Left lung (tissue), 10 donors: ENCODE results near the gene HIBADH. TPM values are rescaled to one million over a fixed set of nuclear protein-coding genes. Genes with fewer than 3 reads are reported as not detected.

Experiments used
- ATAC-seq: fragments of 200-7000 bp; cut with Tn5 transposase; one replicate; pipeline ENCODE4 v1.9.1; 2020; ENCODE audit warnings: moderate library complexity
- DNase-seq, 4 donors: peaks; one replicate each; pipeline ENCODE4 v3.0.0-alpha.2; 2013 to 2020
- H3K27ac ChIP-seq, 2 donors: fragments of 200-600 bp; sonication (generic) in 1 of 2; one replicate each; pipeline versions ENCODE4 v1.5.0 to v1.8.0; 2020 to 2021
- H3K27me3 ChIP-seq, 2 donors: fragments of 200-600 bp; sonication (generic) in 1 of 2; one replicate each; pipeline versions ENCODE4 v1.5.0 to v1.8.0; 2020 to 2021
- H3K36me3 ChIP-seq, 2 donors: fragments of 200-600 bp; sonication (generic) in 1 of 2; one replicate each; pipeline versions ENCODE4 v1.5.0 to v1.8.0; 2020 to 2021
- H3K4me1 ChIP-seq, 2 donors: fragments of 200-600 bp; one replicate each; pipeline ENCODE4 v1.8.0; 2021
- H3K4me3 ChIP-seq, 2 donors: fragments of 200-600 bp; sonication (generic) in 1 of 2; one replicate each; pipeline versions ENCODE4 v1.5.0 to v1.8.0; 2020 to 2021; ENCODE audit warnings: mild to moderate bottlenecking in 1 of 2
- H3K9me3 ChIP-seq, 2 donors: fragments of 200-600 bp; sonication (generic) in 1 of 2; one replicate each; pipeline versions ENCODE4 v1.5.0 to v1.8.0; 2020 to 2021
- intact Hi-C, 2 donors: fragments of 100-400 bp; cut with DNase I; formaldehyde crosslinking; loops; one replicate each; pipeline versions ENCODE4 v1.11.2 to v1.14.2; 2022
- polyA plus RNA-seq, 6 donors: library from polyadenylated mRNA; unstranded; fragments of 120-200 nt; gene quantifications; one replicate each; pipeline ENCODE4 v1.2.1, GENCODE V29; 2013; ENCODE audit not compliant: insufficient read length in 6 of 6
- total RNA-seq, 2 donors: library from RNA; stranded (reverse); fragmentation: NEBNext Ultra II Directional; extraction: Animal tissue kit (Norgen Biotek cat#: 25700); gene quantifications; one replicate each; pipeline ENCODE4 v1.2.1, GENCODE V29; 2021
- TF ChIP-seq, protein P1 (sequence below), 2 donors: fragments of 200-600 bp; sonication (generic) in 1 of 2; IDR thresholded peaks; one replicate each; pipeline versions ENCODE4 v1.5.0 to v1.8.0; 2021; ENCODE audit warnings: antibody characterized with exemption in 2 of 2
- donor health status: DM: no; HTN: yes; CAD: no.
- donor health status: DM: no; HTN: no; CAD: no.

HIBADH gene
- total and polyA plus RNA-seq, 8 donors, result 20.8 to 63.3 (median 49.4) TPM

DNA sequence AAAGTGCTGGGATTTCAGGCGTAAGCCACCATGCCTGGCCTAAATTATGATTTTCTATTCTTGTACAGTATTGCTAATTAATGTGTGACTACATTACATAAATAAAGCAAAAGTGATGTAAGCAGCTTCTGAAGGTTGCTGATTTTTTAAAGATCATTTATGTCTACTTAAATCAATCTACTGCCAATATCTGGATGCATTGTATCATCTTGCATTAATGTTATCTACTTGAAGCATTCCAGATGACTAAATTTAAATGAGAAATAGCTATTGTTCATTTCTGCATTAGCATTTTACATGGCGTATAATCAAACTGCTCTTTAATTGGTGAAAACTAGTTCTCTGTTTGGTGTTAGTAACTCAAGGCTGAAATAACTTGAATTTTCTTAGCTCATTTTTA, 37.1 kb upstream of the HIBADH start:
- ATAC-seq (no peak), DNase-seq (no peak)
- Histone ChIP-seq H3K27ac (no peak overlapping the region), H3K36me3 (no peaks in the 10 kb centered on the region), H3K9me3 (no peaks in the 10 kb centered on the region), H3K27me3 (no peaks in the 10 kb centered on the region), H3K4me3 (no peak overlapping the region), H3K4me1 (peaks cover 0 to 19% of the 10 kb centered on the region in 2 donors)
- TF ChIP-seq, protein P1, sequence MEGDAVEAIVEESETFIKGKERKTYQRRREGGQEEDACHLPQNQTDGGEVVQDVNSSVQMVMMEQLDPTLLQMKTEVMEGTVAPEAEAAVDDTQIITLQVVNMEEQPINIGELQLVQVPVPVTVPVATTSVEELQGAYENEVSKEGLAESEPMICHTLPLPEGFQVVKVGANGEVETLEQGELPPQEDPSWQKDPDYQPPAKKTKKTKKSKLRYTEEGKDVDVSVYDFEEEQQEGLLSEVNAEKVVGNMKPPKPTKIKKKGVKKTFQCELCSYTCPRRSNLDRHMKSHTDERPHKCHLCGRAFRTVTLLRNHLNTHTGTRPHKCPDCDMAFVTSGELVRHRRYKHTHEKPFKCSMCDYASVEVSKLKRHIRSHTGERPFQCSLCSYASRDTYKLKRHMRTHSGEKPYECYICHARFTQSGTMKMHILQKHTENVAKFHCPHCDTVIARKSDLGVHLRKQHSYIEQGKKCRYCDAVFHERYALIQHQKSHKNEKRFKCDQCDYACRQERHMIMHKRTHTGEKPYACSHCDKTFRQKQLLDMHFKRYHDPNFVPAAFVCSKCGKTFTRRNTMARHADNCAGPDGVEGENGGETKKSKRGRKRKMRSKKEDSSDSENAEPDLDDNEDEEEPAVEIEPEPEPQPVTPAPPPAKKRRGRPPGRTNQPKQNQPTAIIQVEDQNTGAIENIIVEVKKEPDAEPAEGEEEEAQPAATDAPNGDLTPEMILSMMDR (IDR thresholded peaks at IDR 0.05), result no peak
- intact Hi-C loops, result no loop called here

DNA sequence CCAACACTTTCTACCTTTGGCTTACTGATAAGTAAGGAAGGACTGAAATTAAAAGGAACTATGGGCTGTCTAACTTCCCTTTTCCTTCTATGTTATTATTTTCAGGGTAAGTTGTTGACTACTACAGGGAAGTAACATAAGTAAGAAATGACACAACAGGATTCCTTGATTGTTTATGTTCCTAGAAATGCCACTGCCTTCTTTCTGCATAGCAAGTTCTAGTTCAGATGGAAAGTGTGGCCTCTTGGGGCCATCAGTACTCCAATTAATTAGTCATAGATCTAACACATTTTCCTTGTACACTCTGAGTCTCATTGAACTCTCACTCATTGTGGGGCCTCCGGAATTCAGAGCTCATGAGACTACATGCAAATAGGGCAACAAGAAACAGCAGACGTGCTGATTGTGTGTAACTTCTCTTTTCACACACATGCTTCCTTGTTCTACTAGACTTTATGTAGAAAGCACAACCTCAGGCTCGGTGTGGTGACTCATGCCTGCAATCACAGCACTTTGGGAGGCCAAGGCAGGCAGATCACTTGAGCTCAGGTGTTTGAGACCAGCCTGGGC, 35.3 kb upstream of the HIBADH start:
- DNase-seq (peak in 1 of 4 donors; percentile 72), ATAC-seq (peak; percentile 80)
- Histone ChIP-seq H3K9me3 (no peaks in the 10 kb centered on the region), H3K27me3 (no peaks in the 10 kb centered on the region), H3K27ac (peak overlapping the region; percentile 2 to 91), H3K4me3 (no peak overlapping the region), H3K36me3 (no peaks in the 10 kb centered on the region), H3K4me1 (peaks cover 0 to 24% of the 10 kb centered on the region in 2 donors)
- TF ChIP-seq, protein P1 (IDR thresholded peaks at IDR 0.05), result no peak
- intact Hi-C loops, result no loop called here

DNA sequence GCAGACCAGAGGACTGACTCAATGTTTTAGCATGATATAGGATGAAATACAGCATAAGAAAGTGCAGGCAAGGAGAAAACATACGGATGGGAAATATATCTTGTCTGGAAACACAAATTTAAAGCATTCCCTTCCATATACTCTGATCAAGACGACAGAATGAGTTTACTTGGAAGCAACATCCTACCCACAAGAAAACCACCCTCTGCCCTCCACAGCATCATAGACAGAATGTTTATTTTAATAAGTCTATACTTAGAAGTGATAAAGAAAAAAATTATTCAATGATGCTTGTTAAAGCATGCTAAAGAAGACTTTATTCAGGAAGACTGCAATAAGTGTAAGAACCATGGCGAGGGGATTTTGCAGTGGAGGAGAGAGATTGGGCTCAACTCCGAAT, 32.4 kb upstream of the HIBADH start:
- no peaks in the 10 kb centered on the region for H3K36me3 ChIP-seq
- no peak overlapping the region for H3K27ac ChIP-seq
- no peaks in the 10 kb centered on the region for H3K9me3 ChIP-seq
- H3K27me3 ChIP-seq, result no peaks in the 10 kb centered on the region
- DNase-seq (no peak), ATAC-seq (no peak)
- peaks cover 0 to 24% of the 10 kb centered on the region in 2 donors for H3K4me1 ChIP-seq
- TF ChIP-seq, protein P1 (IDR thresholded peaks at IDR 0.05), result no peak
- intact Hi-C loops, result no loop called here
- no peak overlapping the region for H3K4me3 ChIP-seq

DNA sequence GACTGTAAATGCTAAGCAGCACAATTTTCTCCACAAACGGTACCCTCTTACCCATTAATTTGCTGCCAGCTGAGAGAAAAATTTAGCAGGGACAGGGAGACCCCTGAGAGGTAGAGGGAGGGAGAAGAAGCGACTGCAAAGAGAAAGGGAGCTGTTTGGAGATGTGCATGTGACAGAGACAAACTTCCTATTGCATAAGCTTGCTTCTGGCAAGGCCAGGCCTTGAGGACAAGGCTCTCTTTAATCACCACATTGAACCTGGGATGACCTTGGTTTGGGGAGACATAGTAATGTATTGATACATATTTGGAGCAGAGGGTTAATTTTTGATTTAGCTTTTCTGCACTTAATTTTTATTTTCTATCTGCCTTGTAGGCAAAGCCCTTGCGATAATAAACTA, 31.1 kb upstream of the HIBADH start:
- Histone ChIP-seq H3K27me3 (no peaks in the 10 kb centered on the region), H3K4me3 (no peak overlapping the region), H3K9me3 (no peaks in the 10 kb centered on the region), H3K4me1 (peaks cover 0 to 21% of the 10 kb centered on the region in 2 donors), H3K36me3 (no peaks in the 10 kb centered on the region), H3K27ac (no peak overlapping the region)
- peak; percentile 41 for ATAC-seq
- intact Hi-C loops, result no loop called here
- no peak for DNase-seq
- TF ChIP-seq, protein P1 (IDR thresholded peaks at IDR 0.05), result no peak

DNA sequence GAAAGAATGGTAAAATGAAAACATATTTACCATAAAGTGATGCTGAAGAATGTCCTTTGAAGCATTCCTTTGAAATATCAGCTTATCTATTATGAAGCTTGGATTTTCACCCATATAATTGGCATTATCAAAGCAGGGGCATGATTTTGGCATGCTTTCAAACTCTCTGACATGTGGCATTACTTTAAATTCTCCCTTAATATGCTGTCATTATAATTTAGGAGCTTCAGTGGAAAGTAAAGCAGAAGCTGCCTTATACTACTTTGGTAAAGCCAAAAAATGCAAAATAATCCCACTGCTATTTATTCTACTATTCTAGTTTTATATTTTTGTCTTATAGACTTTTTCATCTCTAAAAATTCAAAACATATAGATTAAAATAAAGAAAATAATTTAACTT, 28.0 kb upstream of the HIBADH start:
- no peak for ATAC-seq
- no peak overlapping the region for H3K27ac ChIP-seq

More for the DNA sequence above, 28.0 kb upstream of the HIBADH start:
- Histone ChIP-seq H3K36me3 (no peaks in the 10 kb centered on the region), H3K4me1 (peaks cover 0 to 5% of the 10 kb centered on the region in 2 donors), H3K27me3 (no peaks in the 10 kb centered on the region), H3K9me3 (no peaks in the 10 kb centered on the region), H3K4me3 (no peak overlapping the region)
- no peak for DNase-seq
- intact Hi-C loops, result no loop called here
- TF ChIP-seq, protein P1 (IDR thresholded peaks at IDR 0.05), result no peak
